Head of caudate nucleus (tissue), 42 donors: ENCODE measurements around the gene AURKA.
A peak's percentile ranks its signal among the peaks of the same experiment; 100 is the strongest.
"Not testable (repeated sequence)": the region's sequence is repeated elsewhere in the genome, so short reads cannot be mapped to it uniquely, and the experiment has no call there.

Source experiments
- DNase-seq, 42 donors: peaks; one replicate each; pipeline versions ENCODE4 v3.0.0 to v3.0.0-alpha.2; 2020 to 2021; ENCODE audit warnings: mixed read lengths in 7 of 42
- intact Hi-C: fragments of 100-400 bp; cut with DNase I; formaldehyde crosslinking; loops from one replicate; pipeline ENCODE4 v1.15.0; 2022

AURKA gene

GRCh38 chr20:56423211-56423610 is 31.2 kb upstream of the AURKA start:
- intact Hi-C loops, result no loop called here
- DNase-seq, result no peak

GRCh38 chr20:56422824-56423189 is 30.8 kb upstream of the AURKA start:
- intact Hi-C loops, result no loop called here
- peak in 2 of 42 donors; percentile 12 to 16 for DNase-seq

GRCh38 chr20:56422076-56422823 is 30.2 kb upstream of the AURKA start:
- intact Hi-C loops, result no loop called here
- peak in 4 of 42 donors; percentile 5 to 53 (median 20) for DNase-seq

- peak in 1 of 42 donors; percentile 11 for DNase-seq
- intact Hi-C loops, result no loop called here
These were observed 29.1 kb upstream of the AURKA start for GRCh38 chr20:56420940-56421688.

GRCh38 chr20:56420028-56420427 is 28.0 kb upstream of the AURKA start:
- DNase-seq, result peak in 1 of 42 donors; percentile 1
- intact Hi-C loops, result no loop called here

GRCh38 chr20:56418385-56418861 is 26.4 kb upstream of the AURKA start:
- intact Hi-C loops, result no loop called here
- peak in 1 of 42 donors; percentile 13 for DNase-seq

GRCh38 chr20:56417911-56418310 is 25.9 kb upstream of the AURKA start:
- DNase-seq, result no peak
- intact Hi-C loops, result no loop called here

GRCh38 chr20:56417402-56417801 is 25.4 kb upstream of the AURKA start:
- intact Hi-C loops, result no loop called here
- DNase-seq, result no peak

GRCh38 chr20:56414842-56415765 is 23.1 kb upstream of the AURKA start:
- DNase-seq, result no peak
- intact Hi-C loops, result no loop called here

GRCh38 chr20:56412949-56413348 is 20.9 kb upstream of the AURKA start:
- DNase-seq, result no peak
- intact Hi-C loops, result no loop called here

GRCh38 chr20:56412473-56412790 is 20.4 kb upstream of the AURKA start:
- no peak for DNase-seq
- intact Hi-C loops, result no loop called here

GRCh38 chr20:56411759-56412472 is 19.9 kb upstream of the AURKA start, which contains the start of gene CASS4:
Gene CASS4, plus strand, starts transcription at chr20:56412260. Its CDS starts 199 bp downstream, at chr20:56412459.
- intact Hi-C loops, result no loop called here
- peak in 2 of 42 donors; percentile 8 to 10 for DNase-seq

GRCh38 chr20:56411287-56411686 is 19.3 kb upstream of the AURKA start:
- intact Hi-C loops, DNase-seq: not testable (repeated sequence)

GRCh38 chr20:56409956-56410355 is 17.9 kb upstream of the AURKA start:
- intact Hi-C loops, result no loop called here
- no peak for DNase-seq

- no peak for DNase-seq
- intact Hi-C loops, result no loop called here
These were observed 17.5 kb upstream of the AURKA start for GRCh38 chr20:56409521-56409920.

GRCh38 chr20:56406910-56407309 is 14.9 kb upstream of the AURKA start:
- intact Hi-C loops, result no loop called here
- DNase-seq, result no peak

GRCh38 chr20:56405356-56405755 is 13.3 kb upstream of the AURKA start:
- intact Hi-C loops, DNase-seq: not testable (repeated sequence)

- no peak for DNase-seq
- intact Hi-C loops, result no loop called here
These were observed 11.4 kb upstream of the AURKA start for GRCh38 chr20:56403465-56403864.
